HCT116 (cell line): ENCODE measurements around the gene UCN3. TPM values are rescaled to one million over a fixed set of nuclear protein-coding genes. Genes with fewer than 3 reads are reported as not detected.

Source experiments
- ATF3 ChIP-seq: IDR thresholded peaks from 2 replicates; pipeline ENCODE4 v1.6.1; 2012
- CTCF ChIP-seq, 3 experiments: fragments of 200-600 bp in 1 of 3; sonication (generic) in 1 of 3; IDR thresholded peaks in 2 of 3; conservative IDR thresholded peaks in 1 of 3; 2 replicates each; pipeline ENCODE4 v1.5.1; 2012 to 2017; ENCODE audit warnings: low read depth in 2 of 3, low read length in 2 of 3, antibody characterized with exemption in 1 of 3, borderline replicate concordance in 1 of 3, control low read depth in 1 of 3, mild to moderate bottlenecking in 1 of 3, mixed read lengths in 1 of 3, mixed run types in 1 of 3, moderate library complexity in 1 of 3; ENCODE audit not compliant: insufficient read depth in 1 of 3
- EGR1 ChIP-seq: IDR thresholded peaks from 2 replicates; pipeline ENCODE4 v1.6.1; 2012; ENCODE audit warnings: low read depth
- ELF1 ChIP-seq: IDR thresholded peaks from 2 replicates; pipeline ENCODE4 v1.6.1; 2012; ENCODE audit warnings: low read depth, borderline replicate concordance
- FOSL1 ChIP-seq: IDR thresholded peaks from 2 replicates; pipeline ENCODE4 v1.6.1; 2012; ENCODE audit warnings: low read depth
- JUND ChIP-seq: IDR thresholded peaks from 2 replicates; pipeline ENCODE4 v1.6.1; 2012
- POLR2A ChIP-seq: IDR thresholded peaks from 2 replicates; pipeline ENCODE4 v1.7.0; 2011; ENCODE audit warnings: borderline replicate concordance; ENCODE audit not compliant: insufficient read depth, insufficient read length; ENCODE audit errors: extremely low read depth
- POLR2AphosphoS5 ChIP-seq: IDR thresholded peaks from 2 replicates; pipeline ENCODE4 v1.6.1; 2011; ENCODE audit warnings: mild to moderate bottlenecking, low read depth, low read length, moderate library complexity
- REST ChIP-seq: IDR thresholded peaks from 2 replicates; pipeline ENCODE4 v1.6.1; 2012; ENCODE audit warnings: low read depth
- ZFX ChIP-seq: fragments of 450-650 bp; IDR thresholded peaks from 2 replicates; pipeline ENCODE4 v1.6.1; 2017
- total RNA-seq: library from RNA; stranded (reverse); gene quantifications from one replicate; pipeline ENCODE4 v1.2.1, GENCODE V29; 2021; ENCODE audit not compliant: unreplicated experiment

UCN3 gene
- total RNA-seq, 1 experiment from 2014 or later = not detected

GRCh38 chr10:5360318-5360915 is 4.3 kb upstream of the UCN3 start (continued):
- no peak for TF ChIP-seq REST
- TF ChIP-seq POLR2A = no peak
- TF ChIP-seq ELF1 = no peak
- TF ChIP-seq ATF3 = no peak
- TF ChIP-seq JUND = no peak
- TF ChIP-seq CTCF (IDR thresholded peaks at IDR 0.05 in 2 of 3, conservative IDR thresholded peaks at IDR 0.05 in 1 of 3; ENCODE audit: borderline replicate concordance in 1 of 3, insufficient read depth in 1 of 3, low read depth in 2 of 3, low read length in 2 of 3) = no peak
- no peak for TF ChIP-seq ZFX
- TF ChIP-seq EGR1 = no peak
- TF ChIP-seq FOSL1 = no peak
- TF ChIP-seq POLR2AphosphoS5 = no peak
